HepG2 (cell line): ENCODE measurements around the gene MYL12B. TPM values are rescaled to one million over a fixed set of nuclear protein-coding genes. Genes with fewer than 3 reads are reported as not detected.

ENCODE experiments used
- CBX1 ChIP-seq: IDR thresholded peaks from one replicate; pipeline ENCODE4 v1.6.1; 2016; ENCODE audit warnings: antibody characterized with exemption, low read depth
- CHCHD3 ChIP-seq: sonication (generic); formaldehyde crosslinking; IDR thresholded peaks from 2 replicates; pipeline ENCODE4 v1.8.0; 2022; ENCODE audit warnings: mild to moderate bottlenecking, missing genetic modification reagents, moderate library complexity
- CHD2 ChIP-seq: IDR thresholded peaks from 2 replicates; pipeline ENCODE4 v1.6.1; 2011; ENCODE audit warnings: low read depth, low read length, improper control_type of control experiment
- CHD4 ChIP-seq: fragments of 200-600 bp; sonication (generic); IDR thresholded peaks from 2 replicates; pipeline ENCODE4 v1.7.0; 2017; ENCODE audit warnings: mild to moderate bottlenecking, low read length, borderline replicate concordance
- DR1 ChIP-seq: sonication (generic); formaldehyde crosslinking; IDR thresholded peaks from 2 replicates; pipeline ENCODE4 v1.8.0; 2021; ENCODE audit warnings: mild to moderate bottlenecking, missing genetic modification reagents, inconsistent platforms
- GATAD1 ChIP-seq: IDR thresholded peaks from 2 replicates; pipeline ENCODE4 v1.6.1; 2016; ENCODE audit warnings: missing genetic modification reagents, missing compliant biosample characterization
- HNRNPK ChIP-seq: fragments of 200-400 bp; formaldehyde crosslinking; IDR thresholded peaks from 2 replicates; pipeline ENCODE4 v1.6.1; 2018; ENCODE audit warnings: low read length, low read depth, moderate library complexity, mild to moderate bottlenecking; ENCODE audit not compliant: poor library complexity, severe bottlenecking
- KDM1A ChIP-seq: IDR thresholded peaks from 2 replicates; pipeline ENCODE4 v1.6.1; 2016; ENCODE audit warnings: missing compliant biosample characterization
- MEIS1 ChIP-seq: sonication (generic); formaldehyde crosslinking; IDR thresholded peaks from 2 replicates; pipeline ENCODE4 v1.9.0; 2021; ENCODE audit warnings: mild to moderate bottlenecking, missing genetic modification reagents, moderate library complexity, borderline replicate concordance
- MEIS2 ChIP-seq: sonication (generic); formaldehyde crosslinking; IDR thresholded peaks from 2 replicates; pipeline ENCODE4 v1.9.0; 2021; ENCODE audit warnings: mild to moderate bottlenecking, missing genetic modification reagents
- MLX ChIP-seq: IDR thresholded peaks from 2 replicates; pipeline ENCODE4 v1.6.1; 2016
- NBN ChIP-seq: fragments of 450-650 bp; conservative IDR thresholded peaks from 2 replicates; pipeline ENCODE4 v1.6.1; 2017
- NR0B2 ChIP-seq: sonication (generic); formaldehyde crosslinking; IDR thresholded peaks from 2 replicates; pipeline ENCODE4 v1.4.0; 2020; ENCODE audit warnings: mild to moderate bottlenecking, missing genetic modification reagents
- NRL ChIP-seq: sonication (generic); formaldehyde crosslinking; IDR thresholded peaks from 2 replicates; pipeline ENCODE4 v1.5.0; 2020; ENCODE audit warnings: missing genetic modification reagents, mild to moderate bottlenecking, moderate library complexity, borderline replicate concordance
- RFXAP ChIP-seq: sonication (generic); formaldehyde crosslinking; IDR thresholded peaks from 2 replicates; pipeline ENCODE4 v1.4.0; 2020; ENCODE audit warnings: missing genetic modification reagents, borderline replicate concordance
- SP5 ChIP-seq: IDR thresholded peaks from 2 replicates; pipeline ENCODE4 v1.6.1; 2016; ENCODE audit warnings: low read depth, borderline replicate concordance
- THAP7 ChIP-seq: sonication (generic); formaldehyde crosslinking; IDR thresholded peaks from 2 replicates; pipeline ENCODE4 v1.8.1; 2023; ENCODE audit warnings: mild to moderate bottlenecking, missing genetic modification reagents
- ZMAT3 ChIP-seq: sonication (generic); formaldehyde crosslinking; conservative IDR thresholded peaks from 2 replicates; pipeline ENCODE4 v1.7.0; 2021; ENCODE audit warnings: missing genetic modification reagents
- ZMYM2 ChIP-seq: sonication (generic); formaldehyde crosslinking; IDR thresholded peaks from 2 replicates; pipeline ENCODE4 v1.8.0; 2022; ENCODE audit warnings: mild to moderate bottlenecking, missing genetic modification reagents
- ZNF232 ChIP-seq: sonication (generic); formaldehyde crosslinking; IDR thresholded peaks from 2 replicates; pipeline ENCODE4 v1.4.0; 2020; ENCODE audit warnings: missing genetic modification reagents, borderline replicate concordance
- ZNF296 ChIP-seq: sonication (generic); formaldehyde crosslinking; conservative IDR thresholded peaks from 2 replicates; pipeline ENCODE4 v1.5.0; 2020; ENCODE audit warnings: mild to moderate bottlenecking, missing genetic modification reagents
- ZNF34 ChIP-seq: sonication (generic); formaldehyde crosslinking; IDR thresholded peaks from 2 replicates; pipeline ENCODE4 v1.4.0; 2020; ENCODE audit warnings: mild to moderate bottlenecking, missing genetic modification reagents, borderline replicate concordance
- ZNF687 ChIP-seq: sonication (generic); formaldehyde crosslinking; IDR thresholded peaks from 2 replicates; pipeline ENCODE4 v1.5.1; 2020; ENCODE audit warnings: mild to moderate bottlenecking, missing genetic modification reagents, moderate library complexity
- ZNF816 ChIP-seq: sonication (generic); formaldehyde crosslinking; IDR thresholded peaks from 2 replicates; pipeline ENCODE4 v1.8.0; 2022; ENCODE audit warnings: missing genetic modification reagents, mild to moderate bottlenecking, borderline replicate concordance
- polyA plus RNA-seq, 8 experiments: library from polyadenylated mRNA; depleted of rRNA in 3 of 8; stranded (reverse) in 7 of 8; unstranded in 1 of 8; fragments of >200 nt; fragmentation: Illumina TruSeq in 4 of 8; extraction: Trizol in 4 of 8; gene quantifications; 2 replicates each; pipeline versions ENCODE4 v1.2.1 to v1.2.3, GENCODE V29; 2011 to 2016; ENCODE audit warnings: low read depth in 4 of 8, missing spikeins in 1 of 8, mixed read lengths in 1 of 8; ENCODE audit not compliant: insufficient read depth in 1 of 8
- total RNA-seq, 5 experiments: library from RNA; depleted of rRNA; stranded (reverse); fragments of >200 nt; fragmentation: Illumina TruSeq; extraction: Trizol; gene quantifications; 2 replicates each; pipeline ENCODE4 v1.2.3, GENCODE V29; 2016; ENCODE audit warnings: low read depth in 1 of 5

Gene MYL12B
- total and polyA plus RNA-seq, 2 of the 13 experiments (the other 11 are each of a cell fraction or from before 2014, with no cell fraction given), result 265 to 340 TPM

- peak; percentile 20; the same call in 1 of the 2 replicates for TF ChIP-seq ZNF687 (CRISPR knock-in tag)
- TF ChIP-seq THAP7 (CRISPR knock-in tag), result no peak
- no peak for TF ChIP-seq CHD4
- TF ChIP-seq CHCHD3 (CRISPR knock-in tag), result 0 out of 2 replicates have a peak, but pooled peaks have one; percentile 3
- no peak for TF ChIP-seq GATAD1 (CRISPR knock-in tag)
- peak; percentile 20; the same call in 1 of the 2 replicates for TF ChIP-seq ZNF816
- TF ChIP-seq CHD2, result peak; percentile 84; the same call in 1 of the 2 replicates
- no peak for TF ChIP-seq ZNF34 (CRISPR knock-in tag)
- TF ChIP-seq MEIS2 (CRISPR knock-in tag), result peak; percentile 43; the same call in 1 of the 2 replicates
- TF ChIP-seq ZMYM2, result no peak
- TF ChIP-seq ZMAT3 (CRISPR knock-in tag), result no peak
- TF ChIP-seq RFXAP, result no peak
- TF ChIP-seq ZNF232 (CRISPR knock-in tag), result no peak
- no peak for TF ChIP-seq DR1 (CRISPR knock-in tag)
- no peak for TF ChIP-seq ZNF296 (CRISPR knock-in tag)
- 0 out of 2 replicates have a peak, but pooled peaks have one; percentile 2 for TF ChIP-seq SP5 (CRISPR knock-in tag)
- TF ChIP-seq NR0B2 (CRISPR knock-in tag), result no peak
- TF ChIP-seq NRL (CRISPR knock-in tag), result peak; percentile 6; the same call in 1 of the 2 replicates
- TF ChIP-seq HNRNPK, result peak; percentile 43
- no peak for TF ChIP-seq MLX
- no peak for TF ChIP-seq CBX1
- no peak; the same call in 1 of the 2 replicates for TF ChIP-seq MEIS1 (CRISPR knock-in tag)
- no peak for TF ChIP-seq NBN
- TF ChIP-seq KDM1A (CRISPR knock-in tag), result no peak
These were observed 550 bp downstream of the MYL12B start (continued) for GRCh38 chr18:3262234-3263131.
